ENCODE measurements around the gene C19orf33. TPM values are rescaled to one million over a fixed set of nuclear protein-coding genes. Genes with fewer than 3 reads are reported as not detected.

The C19orf33 gene
- total and polyA plus RNA-seq, 2 of the 8 experiments (the other 6 are each of a cell fraction or from before 2014, with no cell fraction given) = 6.0 to 36.0 TPM

GRCh38 chr19:38298821-38299680 lies 5.0 kb upstream of the C19orf33 start:
- H4K91ac ChIP-seq (replicated peaks; ENCODE audit: insufficient read length, low read length) = no peak overlapping the region
- no peak overlapping the region for H4K8ac ChIP-seq (ENCODE audit: extremely low read depth, insufficient read depth, low read length)
- H4K20me1 ChIP-seq (replicated peaks in 1 of 2; ENCODE audit: control insufficient read depth in 1 of 2, insufficient read depth in 2 of 2, low read length in 2 of 2) = peaks cover 0 to 2% of the 10 kb centered on the region in 2 experiments
- H3K23me2 ChIP-seq (ENCODE audit: low read depth, low read length) = no peaks in the 10 kb centered on the region
- H3K14ac ChIP-seq (ENCODE audit: insufficient read length) = no peak overlapping the region
- DNase-seq (ENCODE audit: low read depth in 1 of 2, low spot score in 2 of 2) = no peak
- no peaks in the 10 kb centered on the region; a peak in 2 of 7 replicates for H3K27me3 ChIP-seq (replicated peaks in 1 of 4; ENCODE audit: control insufficient read depth in 3 of 4, extremely low read depth in 1 of 4, insufficient read depth in 3 of 4, low read length in 3 of 4)
- no peak overlapping the region for H3K56ac ChIP-seq (replicated peaks; ENCODE audit: insufficient read length, low read depth, low read length)
- H3K79me2 ChIP-seq (ENCODE audit: control insufficient read depth in 1 of 2, insufficient read depth in 2 of 2, low read length in 2 of 2) = no peaks in the 10 kb centered on the region
- no peak overlapping the region for H2BK15ac ChIP-seq (ENCODE audit: low read length)
- POLR2A ChIA-PET (ENCODE audit: partially characterized antibody) = interaction anchor here (0.8 to 1.2 kb wide), 2 partner anchors 19 to 23 kb away, joined by 3 read pairs; no protein-coding TSS in a partner anchor
- H3K4me2 ChIP-seq (ENCODE audit: insufficient read depth in 1 of 2, low read depth in 2 of 2, low read length in 2 of 2) = no peak overlapping the region
- FAIRE-seq = no peak
- H2AK5ac ChIP-seq (ENCODE audit: low read depth, low read length) = no peak overlapping the region
- no peak overlapping the region for H2BK120ac ChIP-seq (replicated peaks; ENCODE audit: low read depth, low read length)
- CTCF ChIA-PET (ENCODE audit: partially characterized antibody) = interaction anchor here (0.7 to 1.6 kb wide), 9 partner anchors 13 to 65 kb away, joined by 3 to 5 read pairs (median 3); no protein-coding TSS in a partner anchor
- no peak overlapping the region for H3K4ac ChIP-seq (replicated peaks; ENCODE audit: insufficient read length, low read depth, low read length)
- H2AFZ ChIP-seq (ENCODE audit: low read length) = no peak overlapping the region
- H4K5ac ChIP-seq (ENCODE audit: insufficient read length, low read depth, low read length) = no peak overlapping the region
- no peak overlapping the region for H2BK12ac ChIP-seq (ENCODE audit: low read depth, low read length)
- peaks cover 0 to 8% (median 5%) of the 10 kb centered on the region in 4 experiments; a peak in 5 of 7 replicates for H3K4me1 ChIP-seq (replicated peaks in 1 of 4; ENCODE audit: control insufficient read depth in 3 of 4, insufficient read depth in 4 of 4, low read length in 3 of 4)
- peaks cover 0 to 3% of the 10 kb centered on the region in 2 experiments; a peak in 1 of 4 replicates for H3K9me3 ChIP-seq (ENCODE audit: insufficient read depth in 2 of 2, low read depth in 1 of 2, low read length in 1 of 2)
- no peak overlapping the region for H3K23ac ChIP-seq (ENCODE audit: insufficient read length)
- no peak overlapping the region for H2BK5ac ChIP-seq (ENCODE audit: low read depth, low read length)
- no peak overlapping the region for H3K9ac ChIP-seq (replicated peaks in 1 of 4; ENCODE audit: extremely low read depth in 1 of 4, low read depth in 3 of 4, low read length in 3 of 4)
- WGBS, 2 experiments (ENCODE audit: extremely low coverage in 1 of 2, insufficient coverage in 1 of 2, insufficient read length in 1 of 2, insufficient replicate concordance in 2 of 2, low coverage in 1 of 2, low lambda C conversion rate in 2 of 2, missing lambda C conversion rate in 1 of 2) = 93% methylated on average over 11 of the region's 11 CpGs; no CpG with 5 or more reads in 1 of the 2 experiments
- no peak overlapping the region for H3K27ac ChIP-seq (ENCODE audit: low read depth, low read length)
- H3K36me3 ChIP-seq (ENCODE audit: control insufficient read depth in 2 of 4, insufficient read depth in 4 of 4, low read length in 3 of 4) = peaks cover 0 to 3% (median 0%) of the 10 kb centered on the region in 4 experiments; a peak in 1 of 8 replicates
- no peak overlapping the region for H3K4me3 ChIP-seq (ENCODE audit: extremely low read depth in 1 of 4, insufficient read depth in 2 of 4, low read depth in 3 of 4, low read length in 4 of 4)
- H2BK20ac ChIP-seq (ENCODE audit: low read length) = no peak overlapping the region
- H3K79me1 ChIP-seq (ENCODE audit: low read depth, low read length) = no peaks in the 10 kb centered on the region
- H3K18ac ChIP-seq (ENCODE audit: extremely low read depth, low read length) = no peak overlapping the region
- TF ChIP-seq BRCA1 (IDR thresholded peaks at IDR 0.05; ENCODE audit: low read depth, low read length) (no peak), POLR2A (IDR thresholded peaks at IDR 0.05; ENCODE audit: control extremely low read depth in 1 of 2, low read depth in 2 of 2, low read length in 2 of 2) (no peak), SP1 (IDR thresholded peaks at IDR 0.05; ENCODE audit: low read depth, low read length) (no peak), RNF2 (IDR thresholded peaks at IDR 0.05; ENCODE audit: borderline replicate concordance, low read depth, low read length, missing control alignments, poor library complexity, severe bottlenecking) (no peak), RBBP5 (IDR thresholded peaks at IDR 0.05; ENCODE audit: borderline replicate concordance, low read depth, low read length) (no peak), TEAD4 (IDR thresholded peaks at IDR 0.05; ENCODE audit: low read depth, low read length) (no peak), ATF2 (IDR thresholded peaks at IDR 0.05; ENCODE audit: low read length) (no peak), HDAC2 (IDR thresholded peaks at IDR 0.05; ENCODE audit: borderline replicate concordance in 1 of 2, low read depth in 2 of 2, low read length in 2 of 2) (no peak), JUN (IDR thresholded peaks at IDR 0.05; ENCODE audit: low read depth, low read length) (no peak), TBP (IDR thresholded peaks at IDR 0.05; ENCODE audit: low read depth, low read length) (no peak)

Measured in H1 (cell line).